GM18502 (cell line): Measurements from ENCODE around the gene HPS3.

ENCODE experiments used
- ATAC-seq: cut with Tn5 transposase; IDR thresholded peaks from one replicate; pipeline ENCODE4 v1.9.1; 2021; ENCODE audit warnings: mild to moderate bottlenecking; ENCODE audit not compliant: unreplicated experiment, poor library complexity

The HPS3 gene

GRCh38 chr3:149119466-149119865, 10.0 kb upstream of the HPS3 start:
- no peak for ATAC-seq

GRCh38 chr3:149120051-149120972, 9.1 kb upstream of the HPS3 start:
- ATAC-seq: peak; percentile 66

GRCh38 chr3:149122721-149123578, 6.5 kb upstream of the HPS3 start:
- no peak for ATAC-seq

GRCh38 chr3:149128821-149129220, 617 bp upstream of the HPS3 start:
- ATAC-seq: peak; percentile 7

GRCh38 chr3:149131589-149131988, 2.2 kb downstream of the HPS3 start:
- no peak for ATAC-seq

GRCh38 chr3:149134575-149134974, 5.1 kb downstream of the HPS3 start:
- ATAC-seq: no peak

GRCh38 chr3:149142682-149143081, 13.2 kb downstream of the HPS3 start:
- ATAC-seq: no peak

- peak; percentile 28 for ATAC-seq
These were observed 15.9 kb downstream of the HPS3 start for GRCh38 chr3:149145356-149145755.

GRCh38 chr3:149145974-149146373, 16.5 kb downstream of the HPS3 start:
- peak; percentile 80 for ATAC-seq

- no peak for ATAC-seq
These were observed 21.0 kb downstream of the HPS3 start for GRCh38 chr3:149150436-149150835.

GRCh38 chr3:149151843-149152242, 22.4 kb downstream of the HPS3 start:
- no peak for ATAC-seq

GRCh38 chr3:149152420-149152819, 23.0 kb downstream of the HPS3 start:
- ATAC-seq: peak; percentile 98

- no peak for ATAC-seq
These were observed 24.0 kb downstream of the HPS3 start for GRCh38 chr3:149153402-149153801.

GRCh38 chr3:149160754-149161300, 31.4 kb downstream of the HPS3 start:
- no peak for ATAC-seq

- ATAC-seq: no peak
These were observed 32.6 kb downstream of the HPS3 start for GRCh38 chr3:149162007-149162406.

GRCh38 chr3:149163066-149163465, 33.6 kb downstream of the HPS3 start:
- ATAC-seq: no peak

- ATAC-seq: no peak
These were observed 38.5 kb downstream of the HPS3 start for GRCh38 chr3:149167898-149168297.

- ATAC-seq: no peak
These were observed 41.2 kb downstream of the HPS3 start for GRCh38 chr3:149170672-149171071.

GRCh38 chr3:149174901-149175300, 45.5 kb downstream of the HPS3 start:
- peak; percentile 97 for ATAC-seq

GRCh38 chr3:149177122-149177521, 47.7 kb downstream of the HPS3 start:
- no peak for ATAC-seq

- ATAC-seq: no peak
These were observed 49.8 kb downstream of the HPS3 start for GRCh38 chr3:149179220-149179619.
